ENCODE measurements around the gene JPH2. TPM values are rescaled to one million over a fixed set of nuclear protein-coding genes. Genes with fewer than 3 reads are reported as not detected.

JPH2 gene
- total and polyA plus RNA-seq, 2 experiments from 2014 or later, result 0.16 to 1.1 TPM

- TF ChIP-seq ETS1 (IDR thresholded peaks at IDR 0.05), result no peak
- TF ChIP-seq JUNB (IDR thresholded peaks at IDR 0.05; ENCODE audit: unreplicated experiment), result no peak
- no peak for TF ChIP-seq CREB1 (CRISPR knock-in tag; IDR thresholded peaks at IDR 0.05; ENCODE audit: low read depth)
Measured at GRCh38 chr20:44106615-44107014, 80.4 kb downstream of the JPH2 start (continued).

DNA sequence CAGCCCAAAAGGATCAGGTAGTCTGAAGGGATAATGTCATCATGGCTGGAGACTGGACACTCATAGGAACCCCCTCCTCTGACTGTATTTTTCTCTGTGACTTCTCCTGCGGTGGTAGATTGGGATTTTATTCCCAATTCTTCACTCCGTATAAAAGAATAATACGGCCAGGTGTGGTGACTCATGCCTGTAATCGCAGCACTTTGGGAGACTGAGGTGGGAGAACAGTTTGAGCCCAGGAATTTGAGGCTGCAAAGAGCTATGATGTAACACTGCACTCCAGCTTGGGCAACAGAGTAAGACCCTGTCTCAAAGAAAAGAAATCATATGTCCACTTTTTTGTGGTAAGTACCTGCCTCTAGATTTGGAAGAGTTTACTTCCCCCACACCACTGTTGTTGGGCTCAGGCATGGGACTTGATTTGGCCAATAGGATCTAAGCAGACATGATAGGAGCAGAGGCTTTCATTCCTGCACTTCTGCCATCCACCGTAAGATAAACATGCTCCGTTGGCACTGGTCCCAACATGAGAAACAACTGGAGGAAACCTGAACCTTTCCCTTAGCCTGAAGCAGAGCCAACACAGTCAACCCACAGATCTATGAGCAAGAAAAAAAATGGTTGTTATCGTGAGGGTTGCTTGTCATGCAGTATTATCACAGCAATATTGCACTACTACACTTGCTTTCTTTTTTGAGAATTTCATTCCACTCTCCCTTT is 82.0 kb downstream of the JPH2 start:
- no peak overlapping the region for H3K4me3 Mint-ChIP-seq
- Histone ChIP-seq H3K36me3 (ENCODE audit: insufficient read depth) (no peaks in the 10 kb centered on the region), H3K79me2 (replicated peaks; ENCODE audit: insufficient read depth) (no peaks in the 10 kb centered on the region), H3K27ac (ENCODE audit: low read depth) (no peak overlapping the region), H3K9me2 (ENCODE audit: insufficient read depth) (0 out of 2 replicates have a peak, but pooled peaks cover 9% of the 10 kb centered on the region), H3K4me3 (no peak overlapping the region), H3F3A (replicated peaks; ENCODE audit: low read depth) (no peaks in the 10 kb centered on the region), H3K4me1 (ENCODE audit: insufficient read depth) (no peaks in the 10 kb centered on the region), H3K4me2 (no peak overlapping the region), H2AFZ (no peak overlapping the region), H3K27me3 (ENCODE audit: insufficient read depth) (no peaks in the 10 kb centered on the region), H4K20me1 (replicated peaks; ENCODE audit: insufficient read depth) (no peaks in the 10 kb centered on the region)
- peaks cover 3% of the 10 kb centered on the region for H3K27me3 Mint-ChIP-seq (ENCODE audit: insufficient read depth, low read depth, poor library complexity)
- H3K9me3 Mint-ChIP-seq, result peaks cover 29% of the 10 kb centered on the region
- peaks cover 5% of the 10 kb centered on the region; the same call in 1 of the 3 replicates for H3K36me3 Mint-ChIP-seq (ENCODE audit: low read depth)
- no peaks in the 10 kb centered on the region for H3K4me1 Mint-ChIP-seq
- no peak overlapping the region for H3K27ac Mint-ChIP-seq
- DNase-seq (ENCODE audit: low spot score), result no peak
- no peak for ATAC-seq
- TF ChIP-seq EZH2 (IDR thresholded peaks at IDR 0.05; ENCODE audit: low read depth, unreplicated experiment) (no peak), POLR2AphosphoS5 (IDR thresholded peaks at IDR 0.05; ENCODE audit: low read depth) (no peak), NANOG (IDR thresholded peaks at IDR 0.05; ENCODE audit: borderline replicate concordance) (no peak), CREB1 (CRISPR knock-in tag; IDR thresholded peaks at IDR 0.05; ENCODE audit: low read depth) (no peak), ZNF114 (CRISPR knock-in tag; IDR thresholded peaks at IDR 0.05) (no peak), STAT1 (IDR thresholded peaks at IDR 0.05; ENCODE audit: unreplicated experiment) (no peak), EZH2phosphoT487 (IDR thresholded peaks at IDR 0.05; ENCODE audit: unreplicated experiment) (no peak), ZNF462 (CRISPR knock-in tag; IDR thresholded peaks at IDR 0.05) (no peak)
- TF ChIP-seq, protein P1, sequence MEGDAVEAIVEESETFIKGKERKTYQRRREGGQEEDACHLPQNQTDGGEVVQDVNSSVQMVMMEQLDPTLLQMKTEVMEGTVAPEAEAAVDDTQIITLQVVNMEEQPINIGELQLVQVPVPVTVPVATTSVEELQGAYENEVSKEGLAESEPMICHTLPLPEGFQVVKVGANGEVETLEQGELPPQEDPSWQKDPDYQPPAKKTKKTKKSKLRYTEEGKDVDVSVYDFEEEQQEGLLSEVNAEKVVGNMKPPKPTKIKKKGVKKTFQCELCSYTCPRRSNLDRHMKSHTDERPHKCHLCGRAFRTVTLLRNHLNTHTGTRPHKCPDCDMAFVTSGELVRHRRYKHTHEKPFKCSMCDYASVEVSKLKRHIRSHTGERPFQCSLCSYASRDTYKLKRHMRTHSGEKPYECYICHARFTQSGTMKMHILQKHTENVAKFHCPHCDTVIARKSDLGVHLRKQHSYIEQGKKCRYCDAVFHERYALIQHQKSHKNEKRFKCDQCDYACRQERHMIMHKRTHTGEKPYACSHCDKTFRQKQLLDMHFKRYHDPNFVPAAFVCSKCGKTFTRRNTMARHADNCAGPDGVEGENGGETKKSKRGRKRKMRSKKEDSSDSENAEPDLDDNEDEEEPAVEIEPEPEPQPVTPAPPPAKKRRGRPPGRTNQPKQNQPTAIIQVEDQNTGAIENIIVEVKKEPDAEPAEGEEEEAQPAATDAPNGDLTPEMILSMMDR (conservative IDR thresholded peaks at IDR 0.05; ENCODE audit: low read depth in 2 of 2), result no peak
- TF ChIP-seq, protein P2, sequence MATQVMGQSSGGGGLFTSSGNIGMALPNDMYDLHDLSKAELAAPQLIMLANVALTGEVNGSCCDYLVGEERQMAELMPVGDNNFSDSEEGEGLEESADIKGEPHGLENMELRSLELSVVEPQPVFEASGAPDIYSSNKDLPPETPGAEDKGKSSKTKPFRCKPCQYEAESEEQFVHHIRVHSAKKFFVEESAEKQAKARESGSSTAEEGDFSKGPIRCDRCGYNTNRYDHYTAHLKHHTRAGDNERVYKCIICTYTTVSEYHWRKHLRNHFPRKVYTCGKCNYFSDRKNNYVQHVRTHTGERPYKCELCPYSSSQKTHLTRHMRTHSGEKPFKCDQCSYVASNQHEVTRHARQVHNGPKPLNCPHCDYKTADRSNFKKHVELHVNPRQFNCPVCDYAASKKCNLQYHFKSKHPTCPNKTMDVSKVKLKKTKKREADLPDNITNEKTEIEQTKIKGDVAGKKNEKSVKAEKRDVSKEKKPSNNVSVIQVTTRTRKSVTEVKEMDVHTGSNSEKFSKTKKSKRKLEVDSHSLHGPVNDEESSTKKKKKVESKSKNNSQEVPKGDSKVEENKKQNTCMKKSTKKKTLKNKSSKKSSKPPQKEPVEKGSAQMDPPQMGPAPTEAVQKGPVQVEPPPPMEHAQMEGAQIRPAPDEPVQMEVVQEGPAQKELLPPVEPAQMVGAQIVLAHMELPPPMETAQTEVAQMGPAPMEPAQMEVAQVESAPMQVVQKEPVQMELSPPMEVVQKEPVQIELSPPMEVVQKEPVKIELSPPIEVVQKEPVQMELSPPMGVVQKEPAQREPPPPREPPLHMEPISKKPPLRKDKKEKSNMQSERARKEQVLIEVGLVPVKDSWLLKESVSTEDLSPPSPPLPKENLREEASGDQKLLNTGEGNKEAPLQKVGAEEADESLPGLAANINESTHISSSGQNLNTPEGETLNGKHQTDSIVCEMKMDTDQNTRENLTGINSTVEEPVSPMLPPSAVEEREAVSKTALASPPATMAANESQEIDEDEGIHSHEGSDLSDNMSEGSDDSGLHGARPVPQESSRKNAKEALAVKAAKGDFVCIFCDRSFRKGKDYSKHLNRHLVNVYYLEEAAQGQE (IDR thresholded peaks at IDR 0.05; ENCODE audit: unreplicated experiment), result no peak

Measured in GM23338 (cell line).